ACHN (cell line): ENCODE measurements around the gene ITGB1.
"Not testable (repeated sequence)": the region's sequence is repeated elsewhere in the genome, so short reads cannot be mapped to it uniquely, and the experiment has no call there.

ENCODE experiments used
- DNase-seq: peaks from one replicate; pipeline ENCODE4 v3.0.0-alpha.2; 2015
- in situ Hi-C: cut with HindIII; loops from 2 replicates; pipeline ENCODE4 v1.10.0; 2017; ENCODE audit warnings: low sequenced_read_pairs, low pct_ligation_motif_present, low pct_unique_long_range_greater_than_20kb

Gene ITGB1

GRCh38 chr10:32958085-32959005 lies at the start of gene ITGB1:
TSS of gene ITGB1 (minus strand) at chr10:32958230. CDS start at chr10:32935558, 22,672 bp downstream.
- peak; percentile 93 for DNase-seq
- in situ Hi-C loops: no loop called here

GRCh38 chr10:33006342-33006887 lies 48.4 kb upstream of the ITGB1 start:
- in situ Hi-C loops: no loop called here
- DNase-seq: no peak

GRCh38 chr10:33005322-33006301 lies 47.6 kb upstream of the ITGB1 start:
- in situ Hi-C loops: no loop called here
- peak; percentile 92 for DNase-seq

GRCh38 chr10:33001908-33002492 lies 44.0 kb upstream of the ITGB1 start:
- in situ Hi-C loops: no loop called here
- DNase-seq: no peak

- in situ Hi-C loops, DNase-seq: not testable (repeated sequence)
Observed at GRCh38 chr10:32998060-32998581, 40.1 kb upstream of the ITGB1 start.

- DNase-seq: no peak
- in situ Hi-C loops: no loop called here
Observed at GRCh38 chr10:32995751-32996150, 37.7 kb upstream of the ITGB1 start.

GRCh38 chr10:32995066-32995622 lies 37.1 kb upstream of the ITGB1 start:
- DNase-seq: no peak
- in situ Hi-C loops: no loop called here

- in situ Hi-C loops, DNase-seq: not testable (repeated sequence)
Observed at GRCh38 chr10:32994632-32995031, 36.6 kb upstream of the ITGB1 start.

GRCh38 chr10:32992310-32992709 lies 34.3 kb upstream of the ITGB1 start:
- in situ Hi-C loops, DNase-seq: not testable (repeated sequence)

GRCh38 chr10:32990811-32991210 lies 32.8 kb upstream of the ITGB1 start:
- no peak for DNase-seq
- in situ Hi-C loops: no loop called here

- no peak for DNase-seq
- in situ Hi-C loops: no loop called here
Observed at GRCh38 chr10:32988604-32989003, 30.6 kb upstream of the ITGB1 start.

GRCh38 chr10:32987172-32987571 lies 29.1 kb upstream of the ITGB1 start:
- no peak for DNase-seq
- in situ Hi-C loops: no loop called here

GRCh38 chr10:32985775-32986350 lies 27.8 kb upstream of the ITGB1 start:
- DNase-seq: peak; percentile 74

GRCh38 chr10:32985341-32985764 lies 27.3 kb upstream of the ITGB1 start:
- in situ Hi-C loops: no loop called here
- DNase-seq: no peak

More at GRCh38 chr10:32985775-32986350, 27.8 kb upstream of the ITGB1 start:
- in situ Hi-C loops: no loop called here

GRCh38 chr10:32984003-32984600 lies 26.1 kb upstream of the ITGB1 start:
- in situ Hi-C loops: no loop called here
- no peak for DNase-seq

- peak; percentile 92 for DNase-seq
- in situ Hi-C loops: no loop called here
Observed at GRCh38 chr10:32982911-32983909, 25.2 kb upstream of the ITGB1 start.
